OCI-LY1 (cell line): ENCODE measurements around the gene IMPA2.

Experiments
- H2AFZ ChIP-seq: fragments of 200-600 bp; sonication (generic), shearing (Covaris generic); 2 replicates; pipeline ENCODE4 v1.6.0; 2014; ENCODE audit warnings: antibody characterized with exemption, mild to moderate bottlenecking, low read length
- H3F3A ChIP-seq: fragments of 200-600 bp; sonication (generic), shearing (Covaris generic); 2 replicates; pipeline ENCODE4 v1.6.0; 2014; ENCODE audit warnings: mild to moderate bottlenecking, antibody characterized with exemption, low read length, moderate library complexity; ENCODE audit not compliant: insufficient read depth
- H3K27ac ChIP-seq: fragments of 200-600 bp; sonication (generic); 2 replicates; pipeline ENCODE4 v1.5.1; 2014; ENCODE audit warnings: low read length, mixed run types, mild to moderate bottlenecking, low read depth; ENCODE audit not compliant: poor library complexity, severe bottlenecking
- H3K27me3 ChIP-seq: fragments of 200-600 bp; sonication (generic); 2 replicates; pipeline ENCODE4 v1.6.0; 2014; ENCODE audit warnings: antibody characterized with exemption, mild to moderate bottlenecking, low read length, moderate library complexity; ENCODE audit not compliant: insufficient read depth
- H3K36me3 ChIP-seq: fragments of 200-600 bp; sonication (generic); 2 replicates; pipeline ENCODE4 v1.6.1; 2014; ENCODE audit warnings: mild to moderate bottlenecking, antibody characterized with exemption, low read length, moderate library complexity, mixed read lengths; ENCODE audit not compliant: insufficient read depth
- H3K4me1 ChIP-seq: fragments of 200-600 bp; sonication (generic); 2 replicates; pipeline ENCODE4 v1.5.1; 2014; ENCODE audit warnings: mild to moderate bottlenecking, low read length, moderate library complexity; ENCODE audit not compliant: insufficient read depth, severe bottlenecking
- H3K4me2 ChIP-seq: fragments of 200-600 bp; sonication (generic), shearing (Covaris generic); 2 replicates; pipeline ENCODE4 v1.6.1; 2014; ENCODE audit warnings: low read length
- H3K4me3 ChIP-seq: fragments of 200-600 bp; sonication (generic); 2 replicates; pipeline ENCODE4 v1.5.1; 2014; ENCODE audit warnings: low read length, low read depth, mild to moderate bottlenecking, mixed read lengths; ENCODE audit not compliant: poor library complexity, severe bottlenecking
- H3K79me2 ChIP-seq: fragments of 200-600 bp; shearing (Covaris generic); 2 replicates; pipeline ENCODE4 v1.6.1; 2016; ENCODE audit warnings: mixed run types, low read length, mixed read lengths; ENCODE audit not compliant: insufficient read depth
- H3K9ac ChIP-seq: fragments of 200-600 bp; sonication (generic), shearing (Covaris generic); 2 replicates; pipeline ENCODE4 v1.6.1; 2014; ENCODE audit warnings: mild to moderate bottlenecking, low read length, mixed read lengths
- H3K9me2 ChIP-seq: fragments of 200-600 bp; sonication (generic), shearing (Covaris generic); 2 replicates; pipeline ENCODE4 v1.6.1; 2014; ENCODE audit warnings: low read depth, mild to moderate bottlenecking, low read length, mixed read lengths
- H3K9me3 ChIP-seq: fragments of 200-600 bp; shearing (Covaris generic); 2 replicates; pipeline ENCODE4 v1.6.1; 2014; ENCODE audit warnings: low read length, mixed read lengths
- H4K20me1 ChIP-seq: fragments of 200-600 bp; sonication (generic), shearing (Covaris generic); 2 replicates; pipeline ENCODE4 v1.6.0; 2016; ENCODE audit warnings: mild to moderate bottlenecking, low read length; ENCODE audit not compliant: insufficient read depth
- CTCF ChIP-seq: fragments of 200-600 bp; sonication (generic), shearing (Covaris generic); IDR thresholded peaks from 2 replicates; pipeline ENCODE4 v1.5.1; 2017; ENCODE audit warnings: mild to moderate bottlenecking, antibody characterized with exemption, low read length, moderate library complexity, mixed read lengths
- EZH2 ChIP-seq: fragments of 200-600 bp; sonication (generic), shearing (Covaris generic); IDR thresholded peaks from 2 replicates; pipeline ENCODE4 v1.8.0; 2017; ENCODE audit warnings: borderline replicate concordance, mixed run types, mild to moderate bottlenecking, antibody characterized with exemption, low read length, moderate library complexity, mixed read lengths

Gene IMPA2

DNA sequence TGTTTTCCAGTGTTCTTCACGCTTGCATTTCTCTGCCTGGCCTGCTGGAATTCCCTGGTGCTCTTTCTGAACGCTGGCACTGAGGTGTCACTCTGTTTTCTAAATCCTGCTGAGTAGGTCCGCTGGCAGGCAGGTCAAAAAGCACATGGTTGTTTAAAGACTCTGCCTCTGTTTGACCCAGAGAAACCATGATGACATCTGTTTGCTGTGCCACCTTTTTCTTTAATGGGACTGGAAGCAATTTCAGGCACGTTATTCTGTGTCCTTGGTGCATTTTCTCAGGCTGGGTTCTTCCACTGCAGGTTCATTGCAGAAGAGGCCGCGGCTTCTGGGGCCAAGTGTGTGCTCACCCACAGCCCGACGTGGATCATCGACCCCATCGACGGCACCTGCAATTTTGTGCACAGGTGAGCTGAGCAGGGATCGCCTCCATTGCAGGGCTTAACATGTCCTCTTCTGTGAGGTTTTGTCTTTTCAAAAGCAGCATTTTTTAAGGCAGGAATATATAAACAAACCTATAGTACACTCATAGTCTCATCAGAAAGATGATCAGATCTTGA, 28.4 kb downstream of the IMPA2 start:
- Histone ChIP-seq H3K4me2 (no peak overlapping the region), H3K9ac (no peak overlapping the region), H3K9me2 (no peaks in the 10 kb centered on the region), H3F3A (no peaks in the 10 kb centered on the region), H2AFZ (no peak overlapping the region), H3K4me3 (no peak overlapping the region), H3K27ac (no peak overlapping the region), H3K79me2 (no peaks in the 10 kb centered on the region), H3K4me1 (no peaks in the 10 kb centered on the region), H4K20me1 (no peaks in the 10 kb centered on the region), H3K36me3 (no peaks in the 10 kb centered on the region), H3K27me3 (peaks cover 3% of the 10 kb centered on the region; the same call in 1 of the 2 replicates), H3K9me3 (no peaks in the 10 kb centered on the region)
- TF ChIP-seq CTCF (no peak), EZH2 (no peak)

DNA sequence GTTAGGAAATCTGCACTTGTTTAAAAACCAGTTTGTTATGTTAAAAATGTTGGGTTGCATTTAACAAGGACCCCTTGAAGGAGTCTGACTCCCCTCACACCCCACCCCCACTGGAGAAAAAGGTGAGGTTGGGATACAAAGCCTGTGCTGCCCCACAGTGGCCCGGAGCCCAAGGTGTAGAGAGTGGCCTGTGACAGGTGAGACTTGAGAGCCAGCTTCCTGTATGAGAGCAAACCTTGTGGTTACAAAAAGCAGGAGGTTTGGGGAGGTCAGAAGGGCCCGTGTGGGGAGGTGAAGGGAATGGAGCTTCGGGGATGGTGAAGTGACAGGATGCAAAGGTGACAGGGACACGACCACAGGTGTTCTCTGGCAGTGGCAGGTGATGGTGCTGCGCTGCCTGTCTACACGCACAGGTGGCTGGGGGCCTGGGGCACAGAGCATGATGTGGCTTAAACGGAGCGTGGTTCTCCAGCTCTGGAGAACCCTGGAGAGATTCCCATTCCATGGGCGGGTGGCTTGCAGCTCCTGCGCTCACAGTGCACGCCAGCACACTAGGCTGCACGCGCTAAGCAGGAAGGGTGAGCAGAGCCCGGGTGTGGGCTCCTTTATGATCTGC, 29.0 kb downstream of the IMPA2 start:
- Histone ChIP-seq H4K20me1 (no peaks in the 10 kb centered on the region), H3K9me2 (no peaks in the 10 kb centered on the region), H3F3A (no peaks in the 10 kb centered on the region), H3K4me1 (no peaks in the 10 kb centered on the region), H3K4me3 (no peak overlapping the region), H3K79me2 (no peaks in the 10 kb centered on the region), H3K4me2 (no peak overlapping the region), H3K27me3 (peaks cover 3% of the 10 kb centered on the region; the same call in 1 of the 2 replicates), H3K9me3 (no peaks in the 10 kb centered on the region), H3K36me3 (no peaks in the 10 kb centered on the region), H2AFZ (no peak overlapping the region), H3K9ac (no peak overlapping the region), H3K27ac (no peak overlapping the region)
- no peak for TF ChIP-seq CTCF

DNA sequence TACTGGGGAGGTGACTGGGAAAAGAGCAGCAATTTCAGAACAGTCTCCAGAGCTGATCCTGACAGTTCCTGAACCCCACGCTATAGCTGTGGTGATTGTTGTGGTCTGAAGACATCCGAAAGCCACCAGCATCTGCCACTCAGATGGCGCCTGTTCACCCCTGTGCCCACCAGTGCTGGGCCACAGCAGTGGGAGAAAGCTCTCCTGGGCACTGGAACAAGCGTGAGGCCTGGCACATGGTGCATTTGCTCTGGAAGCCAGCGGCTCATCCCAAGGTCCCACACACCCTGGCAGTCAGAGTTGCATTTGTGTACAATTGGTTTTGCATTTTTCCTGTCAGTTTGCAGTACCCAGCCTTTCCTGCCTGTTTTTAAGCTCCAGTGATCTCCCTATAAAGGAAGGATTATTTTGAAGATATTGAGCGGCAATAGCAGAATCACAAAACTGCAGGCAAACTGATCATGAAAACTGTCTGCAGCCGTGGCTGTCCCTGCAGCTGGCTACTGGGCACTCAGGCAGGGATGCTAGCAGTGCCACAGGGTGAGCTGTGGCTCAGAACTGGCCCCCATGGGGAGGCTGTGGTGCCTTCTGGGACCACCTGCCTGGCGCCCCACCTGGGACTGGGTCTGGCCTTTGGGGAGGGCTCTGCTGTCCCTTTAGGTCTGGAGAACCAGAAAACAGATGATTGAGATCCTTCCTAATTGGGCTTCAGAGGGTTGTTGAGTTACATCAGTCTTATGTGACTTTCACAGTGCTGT, 30.1 kb downstream of the IMPA2 start:
- no peaks in the 10 kb centered on the region for H3F3A ChIP-seq
- H3K9me3 ChIP-seq = no peaks in the 10 kb centered on the region
- no peak overlapping the region for H3K4me2 ChIP-seq
- no peaks in the 10 kb centered on the region for H3K9me2 ChIP-seq
- H2AFZ ChIP-seq = no peak overlapping the region
- no peak overlapping the region for H3K4me3 ChIP-seq
- H4K20me1 ChIP-seq = no peaks in the 10 kb centered on the region
- no peak overlapping the region for H3K27ac ChIP-seq
- no peak for TF ChIP-seq CTCF
- no peak for TF ChIP-seq EZH2
- H3K4me1 ChIP-seq = no peaks in the 10 kb centered on the region
- H3K9ac ChIP-seq = no peak overlapping the region
- no peaks in the 10 kb centered on the region for H3K36me3 ChIP-seq
- H3K79me2 ChIP-seq = no peaks in the 10 kb centered on the region
- H3K27me3 ChIP-seq = no peaks in the 10 kb centered on the region; the same call in 1 of the 2 replicates
